ENCODE results near the gene RBM26.
"Not testable (repeated sequence)": the region's sequence is repeated elsewhere in the genome, so short reads cannot be mapped to it uniquely, and the experiment has no call there.

Gene RBM26

DNA sequence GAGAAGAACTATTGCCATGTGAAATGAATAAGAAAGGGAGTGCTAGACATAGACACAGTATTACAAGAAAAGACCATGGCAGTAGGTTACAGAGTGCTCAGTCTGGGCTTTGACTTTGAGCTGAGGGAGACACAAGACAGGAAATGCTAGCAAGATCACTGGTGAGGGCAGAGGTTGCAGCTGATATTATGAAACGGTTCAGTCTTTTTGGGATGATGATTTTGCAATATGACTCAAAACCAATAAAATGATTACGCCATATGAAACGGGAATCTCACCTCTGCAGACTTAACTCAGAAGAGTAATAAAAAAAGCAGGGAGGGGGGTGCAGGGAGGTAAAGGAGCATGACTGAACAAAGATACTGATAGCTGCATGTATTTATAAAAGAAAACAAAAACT, 123.1 kb downstream of the RBM26 start:
- H4K91ac ChIP-seq (ENCODE audit: low read depth, low read length, poor library complexity): no peak overlapping the region
- no peak overlapping the region for H3K23ac ChIP-seq (ENCODE audit: low read depth, low read length, poor library complexity)
- no peaks in the 10 kb centered on the region for H3K9me3 ChIP-seq (replicated peaks in 1 of 2; ENCODE audit: control insufficient read depth in 2 of 2, insufficient read depth in 1 of 2, low read depth in 1 of 2, low read length in 2 of 2)
- H2BK15ac ChIP-seq (ENCODE audit: low read length): no peak overlapping the region
- H3K4me3 ChIP-seq (ENCODE audit: low read length in 2 of 2): no peak overlapping the region
- H2AK5ac ChIP-seq (ENCODE audit: low read depth, low read length): no peak overlapping the region
- H2BK5ac ChIP-seq (ENCODE audit: low read length): no peak overlapping the region
- no peak overlapping the region for H2AFZ ChIP-seq (ENCODE audit: low read length)
- no peaks in the 10 kb centered on the region for H3K36me3 ChIP-seq (replicated peaks in 1 of 2; ENCODE audit: control insufficient read depth in 2 of 2, insufficient read depth in 2 of 2, low read length in 2 of 2)
- no peaks in the 10 kb centered on the region for H3K79me1 ChIP-seq (ENCODE audit: low read depth, low read length)
- no peak overlapping the region for H3K18ac ChIP-seq (ENCODE audit: low read length)
- no peak overlapping the region for H4K8ac ChIP-seq (ENCODE audit: low read depth, low read length)
- H3K27ac ChIP-seq (replicated peaks; ENCODE audit: low read length): no peak overlapping the region
- H2BK12ac ChIP-seq (ENCODE audit: low read length): no peak overlapping the region
- no peaks in the 10 kb centered on the region for H3K27me3 ChIP-seq (ENCODE audit: control insufficient read depth in 3 of 3, insufficient read depth in 3 of 3, low read depth in 1 of 3, low read length in 3 of 3)
- DNase-seq (ENCODE audit: low spot score): no peak
- no peak overlapping the region for H3K14ac ChIP-seq (ENCODE audit: low read length)
- no peak overlapping the region for H3K4me2 ChIP-seq (ENCODE audit: insufficient read depth, low read length, poor library complexity, severe bottlenecking)
- WGBS, 2 donors (ENCODE audit: extremely low coverage in 2 of 2, insufficient read length in 2 of 2, insufficient replicate concordance in 1 of 2): no CpG with 5 or more reads among the region's 3 CpGs
- no peak overlapping the region for H3K4ac ChIP-seq (ENCODE audit: low read length)
- peaks cover 13 to 14% of the 10 kb centered on the region in 2 donors for H3K4me1 ChIP-seq (ENCODE audit: control insufficient read depth in 2 of 2, insufficient read depth in 1 of 2, low read depth in 1 of 2, low read length in 2 of 2)
- no peak overlapping the region for H2BK120ac ChIP-seq (ENCODE audit: low read depth, low read length)
- H3K9ac ChIP-seq (ENCODE audit: low read depth, low read length, poor library complexity): no peak overlapping the region

DNA sequence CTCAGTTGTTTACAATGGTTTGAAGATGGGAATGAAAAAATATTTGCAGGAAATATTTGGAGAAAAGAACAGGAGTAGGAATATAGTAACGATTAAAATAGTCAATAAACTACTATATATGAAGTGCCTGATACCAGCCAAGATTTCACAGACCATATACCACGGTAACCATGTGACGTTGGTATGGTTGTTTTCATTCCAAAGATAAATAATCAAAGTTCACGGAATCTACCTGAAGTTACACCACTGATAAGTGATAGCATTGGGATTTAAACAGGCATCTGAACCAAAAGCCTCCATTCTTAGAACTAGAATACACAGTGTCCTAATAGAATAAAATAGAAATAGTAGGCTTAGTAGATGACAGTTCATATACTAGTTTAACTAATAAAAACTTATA, 123.5 kb downstream of the RBM26 start:
- no peak overlapping the region for H2BK12ac ChIP-seq (ENCODE audit: low read length)
- H2BK5ac ChIP-seq (ENCODE audit: low read length): no peak overlapping the region
- no peak overlapping the region for H2BK120ac ChIP-seq (ENCODE audit: low read depth, low read length)
- H3K18ac ChIP-seq (ENCODE audit: low read length): no peak overlapping the region
- no peaks in the 10 kb centered on the region for H3K27me3 ChIP-seq (ENCODE audit: control insufficient read depth in 3 of 3, insufficient read depth in 3 of 3, low read depth in 1 of 3, low read length in 3 of 3)
- no peak overlapping the region for H3K4ac ChIP-seq (ENCODE audit: low read length)
- no peak overlapping the region for H2BK15ac ChIP-seq (ENCODE audit: low read length)
- no peak overlapping the region for H3K14ac ChIP-seq (ENCODE audit: low read length)
- H3K4me3 ChIP-seq (ENCODE audit: low read length in 2 of 2): no peak overlapping the region
- no peak overlapping the region for H4K8ac ChIP-seq (ENCODE audit: low read depth, low read length)
- no peaks in the 10 kb centered on the region for H3K36me3 ChIP-seq (replicated peaks in 1 of 2; ENCODE audit: control insufficient read depth in 2 of 2, insufficient read depth in 2 of 2, low read length in 2 of 2)
- no peak for DNase-seq (ENCODE audit: low spot score)
- WGBS, 2 donors (ENCODE audit: extremely low coverage in 2 of 2, insufficient read length in 2 of 2, insufficient replicate concordance in 1 of 2): no CpG with 5 or more reads among the region's 4 CpGs
- no peak overlapping the region for H3K4me2 ChIP-seq (ENCODE audit: insufficient read depth, low read length, poor library complexity, severe bottlenecking)
- H3K23ac ChIP-seq (ENCODE audit: low read depth, low read length, poor library complexity): no peak overlapping the region
- H3K79me1 ChIP-seq (ENCODE audit: low read depth, low read length): no peaks in the 10 kb centered on the region
- no peak overlapping the region for H3K27ac ChIP-seq (replicated peaks; ENCODE audit: low read length)
- no peak overlapping the region for H3K9ac ChIP-seq (ENCODE audit: low read depth, low read length, poor library complexity)
- no peak overlapping the region for H2AK5ac ChIP-seq (ENCODE audit: low read depth, low read length)
- no peaks in the 10 kb centered on the region for H3K9me3 ChIP-seq (replicated peaks in 1 of 2; ENCODE audit: control insufficient read depth in 2 of 2, insufficient read depth in 1 of 2, low read depth in 1 of 2, low read length in 2 of 2)
- no peak overlapping the region for H4K91ac ChIP-seq (ENCODE audit: low read depth, low read length, poor library complexity)
- peaks cover 9 to 11% of the 10 kb centered on the region in 2 donors for H3K4me1 ChIP-seq (ENCODE audit: control insufficient read depth in 2 of 2, insufficient read depth in 1 of 2, low read depth in 1 of 2, low read length in 2 of 2)
- no peak overlapping the region for H2AFZ ChIP-seq (ENCODE audit: low read length)

DNA sequence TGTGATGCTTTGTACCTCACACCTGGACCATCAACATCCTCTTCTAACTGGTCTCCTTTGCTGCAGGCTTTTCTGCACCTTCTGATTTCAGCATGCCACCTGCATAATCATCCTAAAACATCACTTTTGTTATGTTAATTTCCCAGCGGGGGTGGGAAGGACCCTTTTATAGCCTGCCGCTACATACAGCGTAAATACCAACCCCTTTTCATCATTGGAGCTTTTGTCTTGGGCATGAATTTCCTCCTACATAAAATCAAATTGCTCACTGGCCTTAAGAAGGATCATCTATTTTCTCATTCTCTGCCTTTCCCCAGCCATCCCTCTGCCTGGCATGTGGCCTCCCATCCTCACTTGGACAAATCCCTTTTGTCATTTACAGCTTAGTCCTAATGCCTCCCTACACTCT, 124.7 kb downstream of the RBM26 start:
- H4K91ac ChIP-seq (ENCODE audit: low read depth, low read length, poor library complexity): no peak overlapping the region
- no peak overlapping the region for H3K4ac ChIP-seq (ENCODE audit: low read length)
- peak overlapping the region; percentile 30 for H3K4me2 ChIP-seq (ENCODE audit: insufficient read depth, low read length, poor library complexity, severe bottlenecking)
- H3K23ac ChIP-seq (ENCODE audit: low read depth, low read length, poor library complexity): no peak overlapping the region
- H3K14ac ChIP-seq (ENCODE audit: low read length): no peak overlapping the region
- H2BK12ac ChIP-seq (ENCODE audit: low read length): no peak overlapping the region
- peak; percentile 51 for DNase-seq (ENCODE audit: low spot score)
- no peak overlapping the region for H2AFZ ChIP-seq (ENCODE audit: low read length)
- no peak overlapping the region for H2BK120ac ChIP-seq (ENCODE audit: low read depth, low read length)
- H3K9ac ChIP-seq (ENCODE audit: low read depth, low read length, poor library complexity): no peak overlapping the region
- H3K79me1 ChIP-seq (ENCODE audit: low read depth, low read length): no peaks in the 10 kb centered on the region
- no peak overlapping the region for H3K27ac ChIP-seq (replicated peaks; ENCODE audit: low read length)
- H2BK5ac ChIP-seq (ENCODE audit: low read length): no peak overlapping the region
- H3K9me3 ChIP-seq (replicated peaks in 1 of 2; ENCODE audit: control insufficient read depth in 2 of 2, insufficient read depth in 1 of 2, low read depth in 1 of 2, low read length in 2 of 2): no peaks in the 10 kb centered on the region
- H2BK15ac ChIP-seq (ENCODE audit: low read length): no peak overlapping the region
- no peak overlapping the region for H3K18ac ChIP-seq (ENCODE audit: low read length)
- H3K36me3 ChIP-seq (replicated peaks in 1 of 2; ENCODE audit: control insufficient read depth in 2 of 2, insufficient read depth in 2 of 2, low read length in 2 of 2): no peaks in the 10 kb centered on the region
- no peak overlapping the region for H4K8ac ChIP-seq (ENCODE audit: low read depth, low read length)
- H2AK5ac ChIP-seq (ENCODE audit: low read depth, low read length): no peak overlapping the region
- no CpG with 5 or more reads among the region's 3 CpGs for WGBS, 2 donors (ENCODE audit: extremely low coverage in 2 of 2, insufficient read length in 2 of 2, insufficient replicate concordance in 1 of 2)
- H3K4me3 ChIP-seq (ENCODE audit: low read length in 2 of 2): no peak overlapping the region
- H3K27me3 ChIP-seq (ENCODE audit: control insufficient read depth in 3 of 3, insufficient read depth in 3 of 3, low read depth in 1 of 3, low read length in 3 of 3): no peaks in the 10 kb centered on the region
- peaks cover 9 to 11% of the 10 kb centered on the region in 2 donors for H3K4me1 ChIP-seq (ENCODE audit: control insufficient read depth in 2 of 2, insufficient read depth in 1 of 2, low read depth in 1 of 2, low read length in 2 of 2)

- H2BK5ac ChIP-seq (ENCODE audit: low read length); H2BK15ac ChIP-seq (ENCODE audit: low read length); H3K18ac ChIP-seq (ENCODE audit: low read length); H3K4me3 ChIP-seq (ENCODE audit: low read length in 2 of 2); H3K36me3 ChIP-seq (replicated peaks in 1 of 2; ENCODE audit: control insufficient read depth in 2 of 2, insufficient read depth in 2 of 2, low read length in 2 of 2); H4K91ac ChIP-seq (ENCODE audit: low read depth, low read length, poor library complexity); H2BK120ac ChIP-seq (ENCODE audit: low read depth, low read length); H3K23ac ChIP-seq (ENCODE audit: low read depth, low read length, poor library complexity); H3K9ac ChIP-seq (ENCODE audit: low read depth, low read length, poor library complexity); H2AK5ac ChIP-seq (ENCODE audit: low read depth, low read length); DNase-seq (ENCODE audit: low spot score); H3K4me2 ChIP-seq (ENCODE audit: insufficient read depth, low read length, poor library complexity, severe bottlenecking); H3K4ac ChIP-seq (ENCODE audit: low read length); H2BK12ac ChIP-seq (ENCODE audit: low read length); H3K27ac ChIP-seq (replicated peaks; ENCODE audit: low read length); H3K14ac ChIP-seq (ENCODE audit: low read length); H3K9me3 ChIP-seq (replicated peaks in 1 of 2; ENCODE audit: control insufficient read depth in 2 of 2, insufficient read depth in 1 of 2, low read depth in 1 of 2, low read length in 2 of 2); H3K27me3 ChIP-seq (ENCODE audit: control insufficient read depth in 3 of 3, insufficient read depth in 3 of 3, low read depth in 1 of 3, low read length in 3 of 3); H3K79me1 ChIP-seq (ENCODE audit: low read depth, low read length); H4K8ac ChIP-seq (ENCODE audit: low read depth, low read length): not testable (repeated sequence)
- peak overlapping the region; percentile 29 for H2AFZ ChIP-seq (ENCODE audit: low read length)
- H3K4me1 ChIP-seq (ENCODE audit: control insufficient read depth in 2 of 2, insufficient read depth in 1 of 2, low read depth in 1 of 2, low read length in 2 of 2): peaks cover 9 to 11% of the 10 kb centered on the region in 2 donors
- WGBS, 2 donors (ENCODE audit: extremely low coverage in 2 of 2, insufficient read length in 2 of 2, insufficient replicate concordance in 1 of 2): no CpG with 5 or more reads among the region's 12 CpGs
These were observed 126.3 kb downstream of the RBM26 start for GRCh38 chr13:79279735-79280134.

Measured in neuronal stem cell (in vitro differentiated cells).